HEK293 (cell line): Measurements from ENCODE around the gene ITFG2.
A peak's percentile ranks its signal among the peaks of the same experiment; 100 is the strongest.

Source experiments
- CTCF ChIA-PET: fragments of 350-600 bp; formaldehyde crosslinking; extraction: SDS; loops from one replicate; lab custom pipeline; 2021; ENCODE audit warnings: antibody characterized with exemption; lab: Yijun Ruan, JAX
- POLR2A ChIA-PET: fragments of 300-600 bp; formaldehyde crosslinking; extraction: SDS; loops from one replicate; lab custom pipeline; 2020; ENCODE audit warnings: antibody characterized with exemption, inconsistent platforms; lab: Yijun Ruan, JAX
- H3K27ac ChIP-seq: fragments of 200-500 bp; sonication (Bioruptor generic); 2 replicates; pipeline ENCODE4 v1.5.1; 2014; ENCODE audit warnings: low read depth, low read length, control low read depth, inconsistent platforms; ENCODE audit errors: extremely low read depth
- H3K36me3 ChIP-seq, 2 experiments: fragments of 200-500 bp in 1 of 2; sonication (Bioruptor generic) in 1 of 2; 1 replicate in 1 of 2; 2 replicates in 1 of 2; pipeline ENCODE4 v1.5.1; 2014 to 2017; ENCODE audit warnings: inconsistent platforms in 2 of 2, low read length in 2 of 2; ENCODE audit not compliant: control insufficient read depth in 2 of 2, insufficient read depth in 1 of 2
- H3K4me1 ChIP-seq: fragments of 200-500 bp; sonication (Bioruptor generic); 2 replicates; pipeline ENCODE4 v1.5.1; 2014; ENCODE audit warnings: mild to moderate bottlenecking, low read length, inconsistent platforms; ENCODE audit not compliant: control insufficient read depth, insufficient read depth
- H3K4me3 ChIP-seq: 2 replicates; pipeline ENCODE4 v1.5.1; 2011; ENCODE audit warnings: low read depth, mild to moderate bottlenecking, control low read depth, low read length, moderate library complexity
- H3K9me3 ChIP-seq: fragments of 200-500 bp; sonication (Bioruptor generic); 2 replicates; pipeline ENCODE4 v1.5.1; 2014; ENCODE audit warnings: low read depth, low read length, inconsistent platforms; ENCODE audit not compliant: control insufficient read depth, insufficient read depth
- EGR2 ChIP-seq: fragments of 450-650 bp; formaldehyde crosslinking; IDR thresholded peaks from 2 replicates; pipeline ENCODE4 v1.5.1; 2016; ENCODE audit warnings: low read depth, missing biosample characterization, missing genetic modification characterization
- GLIS2 ChIP-seq: fragments of 450-650 bp; formaldehyde crosslinking; IDR thresholded peaks from 2 replicates; pipeline ENCODE4 v1.5.1; 2016; ENCODE audit warnings: missing biosample characterization, missing genetic modification characterization
- KLF10 ChIP-seq: fragments of 450-650 bp; IDR thresholded peaks from 2 replicates; pipeline ENCODE4 v1.5.1; 2018; ENCODE audit warnings: missing biosample characterization, mild to moderate bottlenecking, missing genetic modification characterization
- WT1 ChIP-seq: fragments of 450-650 bp; formaldehyde crosslinking; IDR thresholded peaks from 2 replicates; pipeline ENCODE4 v1.5.1; 2016; ENCODE audit warnings: missing biosample characterization, missing genetic modification characterization
- ZBTB7A ChIP-seq: fragments of 450-650 bp; formaldehyde crosslinking; IDR thresholded peaks from 2 replicates; pipeline ENCODE4 v1.5.1; 2016; ENCODE audit warnings: low read depth, missing biosample characterization, missing genetic modification characterization
- ZFHX2 ChIP-seq: fragments of 450-650 bp; formaldehyde crosslinking; conservative IDR thresholded peaks from 2 replicates; pipeline ENCODE4 v1.5.1; 2016; ENCODE audit warnings: missing biosample characterization, missing genetic modification characterization
- ZIC2 ChIP-seq: fragments of 450-650 bp; formaldehyde crosslinking; IDR thresholded peaks from 2 replicates; pipeline ENCODE4 v1.5.1; 2016; ENCODE audit warnings: missing biosample characterization, missing genetic modification characterization
- ZNF146 ChIP-seq: fragments of 450-650 bp; formaldehyde crosslinking; IDR thresholded peaks from 2 replicates; pipeline ENCODE4 v1.5.1; 2016; ENCODE audit warnings: missing biosample characterization, missing genetic modification characterization
- ZNF202 ChIP-seq: fragments of 450-650 bp; formaldehyde crosslinking; IDR thresholded peaks from 2 replicates; pipeline ENCODE4 v1.5.1; 2016; ENCODE audit warnings: missing biosample characterization, missing genetic modification characterization, borderline replicate concordance
- ZNF239 ChIP-seq: fragments of 450-650 bp; formaldehyde crosslinking; IDR thresholded peaks from 2 replicates; pipeline ENCODE4 v1.5.1; 2016; ENCODE audit warnings: missing biosample characterization, missing genetic modification characterization
- ZNF423 ChIP-seq: fragments of 450-650 bp; formaldehyde crosslinking; IDR thresholded peaks from 2 replicates; pipeline ENCODE4 v1.5.1; 2016; ENCODE audit warnings: missing biosample characterization, missing genetic modification characterization
- ZNF521 ChIP-seq: fragments of 450-650 bp; formaldehyde crosslinking; IDR thresholded peaks from 2 replicates; pipeline ENCODE4 v1.5.1; 2017; ENCODE audit warnings: missing biosample characterization, mild to moderate bottlenecking, missing genetic modification characterization
- ZNF555 ChIP-seq: fragments of 450-650 bp; formaldehyde crosslinking; conservative IDR thresholded peaks from 2 replicates; pipeline ENCODE4 v1.5.1; 2017; ENCODE audit warnings: missing biosample characterization, mild to moderate bottlenecking, missing genetic modification characterization, inconsistent platforms
- ZNF623 ChIP-seq: fragments of 450-650 bp; formaldehyde crosslinking; IDR thresholded peaks from 2 replicates; pipeline ENCODE4 v1.5.1; 2016; ENCODE audit warnings: missing biosample characterization, missing genetic modification characterization
- ZNF624 ChIP-seq: fragments of 450-650 bp; formaldehyde crosslinking; IDR thresholded peaks from 2 replicates; pipeline ENCODE4 v1.5.1; 2017; ENCODE audit warnings: missing biosample characterization, missing genetic modification characterization
- ZNF677 ChIP-seq: fragments of 450-650 bp; IDR thresholded peaks from 2 replicates; pipeline ENCODE4 v1.5.0; 2018; ENCODE audit warnings: missing biosample characterization, mild to moderate bottlenecking, missing genetic modification characterization, moderate library complexity
- TF ChIP-seq, protein P1 (sequence below): fragments of 450-650 bp; formaldehyde crosslinking; IDR thresholded peaks from 2 replicates; pipeline ENCODE4 v1.5.1; 2016; ENCODE audit warnings: missing biosample characterization, missing genetic modification characterization
- TF ChIP-seq, protein P2 (sequence below): fragments of 450-650 bp; formaldehyde crosslinking; IDR thresholded peaks from 2 replicates; pipeline ENCODE4 v1.5.1; 2017; ENCODE audit warnings: missing biosample characterization, missing genetic modification characterization
- TF ChIP-seq, protein P3 (sequence below): fragments of 450-650 bp; formaldehyde crosslinking; IDR thresholded peaks from 2 replicates; pipeline ENCODE4 v1.5.1; 2016; ENCODE audit warnings: missing biosample characterization, missing genetic modification characterization
- TF ChIP-seq, protein P4 (sequence below): fragments of 450-650 bp; formaldehyde crosslinking; IDR thresholded peaks from 2 replicates; pipeline ENCODE4 v1.5.1; 2016; ENCODE audit warnings: missing biosample characterization, missing genetic modification characterization, borderline replicate concordance
- TF ChIP-seq, protein P5 (sequence below): fragments of 450-650 bp; formaldehyde crosslinking; IDR thresholded peaks from 2 replicates; pipeline ENCODE4 v1.5.1; 2016; ENCODE audit warnings: missing biosample characterization, missing genetic modification characterization
- TF ChIP-seq, protein P6 (sequence below): fragments of 450-650 bp; formaldehyde crosslinking; IDR thresholded peaks from 2 replicates; pipeline ENCODE4 v1.5.1; 2017; ENCODE audit warnings: missing biosample characterization, mild to moderate bottlenecking, missing genetic modification characterization, moderate library complexity

The ITFG2 gene

DNA sequence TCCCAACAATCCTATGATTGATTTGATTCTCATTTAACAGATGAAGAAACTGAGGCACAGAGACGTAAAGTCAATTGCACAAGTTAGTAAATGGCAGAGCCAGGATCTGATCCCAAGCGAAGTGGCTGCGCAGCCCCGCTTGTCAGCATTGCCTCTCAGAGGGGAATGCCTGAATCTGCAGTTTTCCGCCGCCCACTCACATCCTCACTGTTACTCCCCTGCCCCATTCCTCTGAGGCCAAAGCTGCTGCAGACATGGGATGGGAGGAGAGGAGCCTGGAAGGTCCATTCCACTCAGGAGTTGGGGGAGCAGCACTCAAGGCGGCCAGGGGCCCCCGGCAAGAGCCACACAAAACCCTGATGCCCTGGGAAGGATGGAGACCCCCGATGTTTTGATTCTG is 21.3 kb downstream of the ITFG2 start:
- no peak overlapping the region for H3K27ac ChIP-seq
- H3K4me3 ChIP-seq: no peak overlapping the region
- H3K4me1 ChIP-seq: no peaks in the 10 kb centered on the region
- TF ChIP-seq ZFHX2 (tag by site-specific recombination) (peak; percentile 69), EGR2 (peak; percentile 20; the same call in 1 of the 2 replicates)
- TF ChIP-seq, protein P1, sequence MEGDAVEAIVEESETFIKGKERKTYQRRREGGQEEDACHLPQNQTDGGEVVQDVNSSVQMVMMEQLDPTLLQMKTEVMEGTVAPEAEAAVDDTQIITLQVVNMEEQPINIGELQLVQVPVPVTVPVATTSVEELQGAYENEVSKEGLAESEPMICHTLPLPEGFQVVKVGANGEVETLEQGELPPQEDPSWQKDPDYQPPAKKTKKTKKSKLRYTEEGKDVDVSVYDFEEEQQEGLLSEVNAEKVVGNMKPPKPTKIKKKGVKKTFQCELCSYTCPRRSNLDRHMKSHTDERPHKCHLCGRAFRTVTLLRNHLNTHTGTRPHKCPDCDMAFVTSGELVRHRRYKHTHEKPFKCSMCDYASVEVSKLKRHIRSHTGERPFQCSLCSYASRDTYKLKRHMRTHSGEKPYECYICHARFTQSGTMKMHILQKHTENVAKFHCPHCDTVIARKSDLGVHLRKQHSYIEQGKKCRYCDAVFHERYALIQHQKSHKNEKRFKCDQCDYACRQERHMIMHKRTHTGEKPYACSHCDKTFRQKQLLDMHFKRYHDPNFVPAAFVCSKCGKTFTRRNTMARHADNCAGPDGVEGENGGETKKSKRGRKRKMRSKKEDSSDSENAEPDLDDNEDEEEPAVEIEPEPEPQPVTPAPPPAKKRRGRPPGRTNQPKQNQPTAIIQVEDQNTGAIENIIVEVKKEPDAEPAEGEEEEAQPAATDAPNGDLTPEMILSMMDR (tag by site-specific recombination): no peak
- no peaks in the 10 kb centered on the region for H3K9me3 ChIP-seq
- H3K36me3 ChIP-seq: peaks cover 7 to 26% of the 10 kb centered on the region in 2 experiments; a peak in 2 of 3 replicates
- CTCF ChIA-PET: interaction anchor here (1.0 to 2.2 kb wide), 2 partner anchors 12 to 21 kb away, joined by 4 to 8 read pairs; no protein-coding TSS in a partner anchor
- POLR2A ChIA-PET: interaction anchor here (0.9 kb wide), 1 partner anchor 12 kb away, joined by 3 read pairs; no protein-coding TSS in a partner anchor

DNA sequence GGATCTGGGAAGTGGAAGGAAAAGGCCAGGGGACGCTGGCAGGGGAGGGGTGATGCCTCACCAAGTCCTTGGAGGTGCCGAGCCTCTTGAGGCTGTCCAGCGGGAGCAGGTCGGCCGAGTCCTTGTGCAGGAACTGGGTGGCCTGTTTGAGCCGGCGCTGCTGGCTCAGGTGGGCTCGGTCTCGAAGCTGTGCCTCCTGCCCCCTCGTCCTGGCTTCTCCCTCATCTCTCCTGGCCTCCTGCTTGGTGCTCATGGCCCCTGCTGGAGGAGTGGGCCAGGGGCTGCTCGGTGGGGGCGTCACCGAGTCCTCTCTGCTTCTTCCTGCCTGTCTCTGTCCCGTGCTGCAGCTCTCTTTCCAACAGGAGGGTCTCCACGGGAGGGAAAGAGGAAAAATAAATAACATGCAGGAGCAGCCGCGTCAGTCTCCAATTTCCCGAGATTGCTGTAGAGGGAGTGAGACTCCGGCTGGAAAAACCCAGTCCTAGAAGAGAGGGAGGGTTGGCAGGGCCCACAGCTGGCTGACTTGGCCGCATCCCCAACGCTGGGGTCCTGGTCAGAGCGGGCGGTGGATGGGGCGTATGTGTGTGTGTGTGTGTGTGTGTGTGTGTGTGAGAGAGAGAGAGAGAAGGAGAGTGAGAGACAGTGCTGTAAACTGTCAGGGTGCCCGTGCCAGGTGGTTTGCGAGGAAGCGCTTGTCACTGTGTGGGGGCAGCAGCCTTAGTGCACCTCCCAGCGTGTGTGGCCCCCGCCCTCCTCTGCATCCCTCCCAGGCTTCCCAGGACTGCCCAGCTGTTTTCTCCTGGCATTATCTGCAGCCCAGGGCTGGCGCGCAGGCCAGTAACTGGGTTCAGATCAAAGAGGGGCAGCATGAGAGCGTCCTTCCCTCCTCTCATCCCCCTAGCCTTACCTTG is 22.4 kb downstream of the ITFG2 start, which contains the start of gene NRIP2:
Gene NRIP2 (minus strand): TSS at position 455 of the 911 bp plus-strand sequence. CDS start 52 bp downstream, at position 403.
- ChIA-PET CTCF (interaction anchor here (0.9 to 2.2 kb wide), 2 partner anchors 11 to 51 kb away, joined by 3 to 8 read pairs; no protein-coding TSS in a partner anchor), POLR2A (no interaction called here)
- Histone ChIP-seq H3K9me3 (no peaks in the 10 kb centered on the region), H3K36me3 (peaks cover 0 to 24% of the 10 kb centered on the region in 2 experiments; a peak in 2 of 3 replicates), H3K27ac (no peak within 1 kb of the TSS), H3K4me1 (no peaks in the 10 kb centered on the region), H3K4me3 (no peak within 1 kb of the TSS)
- TF ChIP-seq ZNF202 (tag by site-specific recombination): no peak
- TF ChIP-seq, protein P2, sequence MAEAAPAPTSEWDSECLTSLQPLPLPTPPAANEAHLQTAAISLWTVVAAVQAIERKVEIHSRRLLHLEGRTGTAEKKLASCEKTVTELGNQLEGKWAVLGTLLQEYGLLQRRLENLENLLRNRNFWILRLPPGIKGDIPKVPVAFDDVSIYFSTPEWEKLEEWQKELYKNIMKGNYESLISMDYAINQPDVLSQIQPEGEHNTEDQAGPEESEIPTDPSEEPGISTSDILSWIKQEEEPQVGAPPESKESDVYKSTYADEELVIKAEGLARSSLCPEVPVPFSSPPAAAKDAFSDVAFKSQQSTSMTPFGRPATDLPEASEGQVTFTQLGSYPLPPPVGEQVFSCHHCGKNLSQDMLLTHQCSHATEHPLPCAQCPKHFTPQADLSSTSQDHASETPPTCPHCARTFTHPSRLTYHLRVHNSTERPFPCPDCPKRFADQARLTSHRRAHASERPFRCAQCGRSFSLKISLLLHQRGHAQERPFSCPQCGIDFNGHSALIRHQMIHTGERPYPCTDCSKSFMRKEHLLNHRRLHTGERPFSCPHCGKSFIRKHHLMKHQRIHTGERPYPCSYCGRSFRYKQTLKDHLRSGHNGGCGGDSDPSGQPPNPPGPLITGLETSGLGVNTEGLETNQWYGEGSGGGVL (tag by site-specific recombination): peak; percentile 22; the same call in 1 of the 2 replicates
- TF ChIP-seq ZNF239 (tag by site-specific recombination): no peak
- TF ChIP-seq, protein P3, sequence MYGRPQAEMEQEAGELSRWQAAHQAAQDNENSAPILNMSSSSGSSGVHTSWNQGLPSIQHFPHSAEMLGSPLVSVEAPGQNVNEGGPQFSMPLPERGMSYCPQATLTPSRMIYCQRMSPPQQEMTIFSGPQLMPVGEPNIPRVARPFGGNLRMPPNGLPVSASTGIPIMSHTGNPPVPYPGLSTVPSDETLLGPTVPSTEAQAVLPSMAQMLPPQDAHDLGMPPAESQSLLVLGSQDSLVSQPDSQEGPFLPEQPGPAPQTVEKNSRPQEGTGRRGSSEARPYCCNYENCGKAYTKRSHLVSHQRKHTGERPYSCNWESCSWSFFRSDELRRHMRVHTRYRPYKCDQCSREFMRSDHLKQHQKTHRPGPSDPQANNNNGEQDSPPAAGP (tag by site-specific recombination): peak; percentile 86
- TF ChIP-seq WT1: no peak
- no peak for TF ChIP-seq ZNF146
- no peak for TF ChIP-seq ZNF677 (tag by site-specific recombination)
- no peak for TF ChIP-seq ZNF521 (tag by site-specific recombination)
- TF ChIP-seq ZIC2 (tag by site-specific recombination): peak; percentile 71
- TF ChIP-seq, protein P4, sequence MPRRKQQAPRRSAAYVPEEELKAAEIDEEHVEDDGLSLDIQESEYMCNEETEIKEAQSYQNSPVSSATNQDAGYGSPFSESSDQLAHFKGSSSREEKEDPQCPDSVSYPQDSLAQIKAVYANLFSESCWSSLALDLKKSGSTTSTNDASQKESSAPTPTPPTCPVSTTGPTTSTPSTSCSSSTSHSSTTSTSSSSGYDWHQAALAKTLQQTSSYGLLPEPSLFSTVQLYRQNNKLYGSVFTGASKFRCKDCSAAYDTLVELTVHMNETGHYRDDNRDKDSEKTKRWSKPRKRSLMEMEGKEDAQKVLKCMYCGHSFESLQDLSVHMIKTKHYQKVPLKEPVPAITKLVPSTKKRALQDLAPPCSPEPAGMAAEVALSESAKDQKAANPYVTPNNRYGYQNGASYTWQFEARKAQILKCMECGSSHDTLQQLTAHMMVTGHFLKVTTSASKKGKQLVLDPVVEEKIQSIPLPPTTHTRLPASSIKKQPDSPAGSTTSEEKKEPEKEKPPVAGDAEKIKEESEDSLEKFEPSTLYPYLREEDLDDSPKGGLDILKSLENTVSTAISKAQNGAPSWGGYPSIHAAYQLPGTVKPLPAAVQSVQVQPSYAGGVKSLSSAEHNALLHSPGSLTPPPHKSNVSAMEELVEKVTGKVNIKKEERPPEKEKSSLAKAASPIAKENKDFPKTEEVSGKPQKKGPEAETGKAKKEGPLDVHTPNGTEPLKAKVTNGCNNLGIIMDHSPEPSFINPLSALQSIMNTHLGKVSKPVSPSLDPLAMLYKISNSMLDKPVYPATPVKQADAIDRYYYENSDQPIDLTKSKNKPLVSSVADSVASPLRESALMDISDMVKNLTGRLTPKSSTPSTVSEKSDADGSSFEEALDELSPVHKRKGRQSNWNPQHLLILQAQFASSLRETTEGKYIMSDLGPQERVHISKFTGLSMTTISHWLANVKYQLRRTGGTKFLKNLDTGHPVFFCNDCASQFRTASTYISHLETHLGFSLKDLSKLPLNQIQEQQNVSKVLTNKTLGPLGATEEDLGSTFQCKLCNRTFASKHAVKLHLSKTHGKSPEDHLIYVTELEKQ: no peak
- TF ChIP-seq ZNF555: no peak
- TF ChIP-seq ZNF624 (tag by site-specific recombination): no peak
- no peak for TF ChIP-seq ZBTB7A
- TF ChIP-seq ZNF623 (tag by site-specific recombination): no peak
- TF ChIP-seq GLIS2: peak; percentile 32; the same call in 1 of the 2 replicates
- TF ChIP-seq, protein P5, sequence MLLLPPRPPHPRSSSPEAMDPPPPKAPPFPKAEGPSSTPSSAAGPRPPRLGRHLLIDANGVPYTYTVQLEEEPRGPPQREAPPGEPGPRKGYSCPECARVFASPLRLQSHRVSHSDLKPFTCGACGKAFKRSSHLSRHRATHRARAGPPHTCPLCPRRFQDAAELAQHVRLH (tag by site-specific recombination): no peak
- peak; percentile 89 for TF ChIP-seq ZFHX2 (tag by site-specific recombination)
- TF ChIP-seq EGR2: peak; percentile 73
- peak; percentile 31; the same call in 1 of the 2 replicates for TF ChIP-seq ZNF423 (tag by site-specific recombination)
- TF ChIP-seq, protein P6, sequence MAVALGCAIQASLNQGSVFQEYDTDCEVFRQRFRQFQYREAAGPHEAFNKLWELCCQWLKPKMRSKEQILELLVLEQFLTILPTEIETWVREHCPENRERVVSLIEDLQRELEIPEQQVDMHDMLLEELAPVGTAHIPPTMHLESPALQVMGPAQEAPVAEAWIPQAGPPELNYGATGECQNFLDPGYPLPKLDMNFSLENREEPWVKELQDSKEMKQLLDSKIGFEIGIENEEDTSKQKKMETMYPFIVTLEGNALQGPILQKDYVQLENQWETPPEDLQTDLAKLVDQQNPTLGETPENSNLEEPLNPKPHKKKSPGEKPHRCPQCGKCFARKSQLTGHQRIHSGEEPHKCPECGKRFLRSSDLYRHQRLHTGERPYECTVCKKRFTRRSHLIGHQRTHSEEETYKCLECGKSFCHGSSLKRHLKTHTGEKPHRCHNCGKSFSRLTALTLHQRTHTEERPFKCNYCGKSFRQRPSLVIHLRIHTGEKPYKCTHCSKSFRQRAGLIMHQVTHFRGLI (tag by site-specific recombination): no peak
- no peak for TF ChIP-seq KLF10 (tag by site-specific recombination)
